ENCODE measurements around the gene SEC14L6. TPM values are rescaled to one million over a fixed set of nuclear protein-coding genes. Genes with fewer than 3 reads are reported as not detected.
"Not testable (repeated sequence)": the region's sequence is repeated elsewhere in the genome, so short reads cannot be mapped to it uniquely, and the experiment has no call there.

Gene SEC14L6
- total RNA-seq, 1 donor from 2014 or later: 1.4 TPM

- TF ChIP-seq, protein P1, sequence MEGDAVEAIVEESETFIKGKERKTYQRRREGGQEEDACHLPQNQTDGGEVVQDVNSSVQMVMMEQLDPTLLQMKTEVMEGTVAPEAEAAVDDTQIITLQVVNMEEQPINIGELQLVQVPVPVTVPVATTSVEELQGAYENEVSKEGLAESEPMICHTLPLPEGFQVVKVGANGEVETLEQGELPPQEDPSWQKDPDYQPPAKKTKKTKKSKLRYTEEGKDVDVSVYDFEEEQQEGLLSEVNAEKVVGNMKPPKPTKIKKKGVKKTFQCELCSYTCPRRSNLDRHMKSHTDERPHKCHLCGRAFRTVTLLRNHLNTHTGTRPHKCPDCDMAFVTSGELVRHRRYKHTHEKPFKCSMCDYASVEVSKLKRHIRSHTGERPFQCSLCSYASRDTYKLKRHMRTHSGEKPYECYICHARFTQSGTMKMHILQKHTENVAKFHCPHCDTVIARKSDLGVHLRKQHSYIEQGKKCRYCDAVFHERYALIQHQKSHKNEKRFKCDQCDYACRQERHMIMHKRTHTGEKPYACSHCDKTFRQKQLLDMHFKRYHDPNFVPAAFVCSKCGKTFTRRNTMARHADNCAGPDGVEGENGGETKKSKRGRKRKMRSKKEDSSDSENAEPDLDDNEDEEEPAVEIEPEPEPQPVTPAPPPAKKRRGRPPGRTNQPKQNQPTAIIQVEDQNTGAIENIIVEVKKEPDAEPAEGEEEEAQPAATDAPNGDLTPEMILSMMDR (IDR thresholded peaks at IDR 0.05; ENCODE audit: unreplicated experiment): no peak
- Mint-ChIP-seq H3K27me3 (ENCODE audit: unreplicated experiment) (peaks cover 2% of the 10 kb centered on the region), H3K27ac (ENCODE audit: unreplicated experiment) (no peak overlapping the region), H3K9me3 (ENCODE audit: unreplicated experiment) (no peaks in the 10 kb centered on the region), H3K4me3 (ENCODE audit: unreplicated experiment) (no peak overlapping the region), H3K36me3 (ENCODE audit: low read depth, unreplicated experiment) (no peaks in the 10 kb centered on the region), H3K4me1 (ENCODE audit: unreplicated experiment) (peaks cover 14% of the 10 kb centered on the region)
- no peak for DNase-seq (ENCODE audit: low spot score)
These were observed 17.7 kb upstream of the SEC14L6 start for GRCh38 chr22:30564045-30564760.

GRCh38 chr22:30562366-30562765, 15.8 kb upstream of the SEC14L6 start:
- H3K4me1 Mint-ChIP-seq (ENCODE audit: unreplicated experiment): peaks cover 14% of the 10 kb centered on the region
- no peaks in the 10 kb centered on the region for H3K36me3 Mint-ChIP-seq (ENCODE audit: low read depth, unreplicated experiment)
- H3K9me3 Mint-ChIP-seq (ENCODE audit: unreplicated experiment): no peaks in the 10 kb centered on the region
- TF ChIP-seq, protein P1 (IDR thresholded peaks at IDR 0.05; ENCODE audit: unreplicated experiment): no peak
- no peak for DNase-seq (ENCODE audit: low spot score)
- no peak overlapping the region for H3K4me3 Mint-ChIP-seq (ENCODE audit: unreplicated experiment)
- H3K27me3 Mint-ChIP-seq (ENCODE audit: unreplicated experiment): peaks cover 2% of the 10 kb centered on the region
- H3K27ac Mint-ChIP-seq (ENCODE audit: unreplicated experiment): no peak overlapping the region

DNA sequence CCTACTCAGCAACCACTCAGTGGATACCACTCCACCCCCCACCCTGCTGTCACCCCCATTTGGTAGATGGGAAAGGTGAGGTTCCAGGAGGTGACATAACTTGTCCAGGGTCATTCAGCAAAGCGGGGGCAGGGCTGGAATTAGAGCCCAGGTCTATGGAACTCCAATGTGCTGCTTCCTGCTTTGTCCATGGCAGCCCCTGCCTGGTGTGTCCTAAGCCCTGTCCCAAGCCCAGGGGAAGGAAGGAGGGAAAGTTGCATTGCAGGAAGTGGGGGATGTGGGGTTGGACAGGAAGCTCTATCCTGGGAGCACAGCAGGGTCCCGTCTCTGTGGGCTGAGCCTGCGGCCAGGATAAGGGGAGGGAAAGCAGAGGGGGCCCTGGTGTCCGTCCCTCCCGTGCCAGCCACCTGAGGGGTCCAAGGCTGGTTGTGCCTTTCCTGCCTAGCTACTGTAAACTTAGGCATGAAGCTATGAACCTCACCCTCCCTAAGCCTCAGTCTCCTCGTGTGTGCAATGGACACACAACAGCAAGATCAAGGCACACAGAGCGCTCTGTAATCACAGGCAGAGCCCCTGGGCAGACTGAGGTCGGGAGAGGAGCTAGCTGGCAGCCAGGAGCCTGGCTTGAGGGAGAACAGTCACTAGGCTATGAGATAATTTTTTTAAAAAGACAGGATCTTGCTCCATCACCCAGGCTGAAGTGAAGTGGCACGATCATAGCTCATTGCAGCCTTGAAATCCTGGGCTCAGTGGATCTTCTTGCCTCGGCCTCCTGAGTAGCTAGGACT, 15.1 kb upstream of the SEC14L6 start:
- Mint-ChIP-seq H3K27me3 (ENCODE audit: unreplicated experiment) (peaks cover 2% of the 10 kb centered on the region), H3K9me3 (ENCODE audit: unreplicated experiment) (no peaks in the 10 kb centered on the region), H3K4me1 (ENCODE audit: unreplicated experiment) (peaks cover 14% of the 10 kb centered on the region), H3K36me3 (ENCODE audit: low read depth, unreplicated experiment) (no peaks in the 10 kb centered on the region), H3K4me3 (ENCODE audit: unreplicated experiment) (no peak overlapping the region), H3K27ac (ENCODE audit: unreplicated experiment) (no peak overlapping the region)
- DNase-seq (ENCODE audit: low spot score): no peak
- TF ChIP-seq, protein P1 (IDR thresholded peaks at IDR 0.05; ENCODE audit: unreplicated experiment): no peak

DNA sequence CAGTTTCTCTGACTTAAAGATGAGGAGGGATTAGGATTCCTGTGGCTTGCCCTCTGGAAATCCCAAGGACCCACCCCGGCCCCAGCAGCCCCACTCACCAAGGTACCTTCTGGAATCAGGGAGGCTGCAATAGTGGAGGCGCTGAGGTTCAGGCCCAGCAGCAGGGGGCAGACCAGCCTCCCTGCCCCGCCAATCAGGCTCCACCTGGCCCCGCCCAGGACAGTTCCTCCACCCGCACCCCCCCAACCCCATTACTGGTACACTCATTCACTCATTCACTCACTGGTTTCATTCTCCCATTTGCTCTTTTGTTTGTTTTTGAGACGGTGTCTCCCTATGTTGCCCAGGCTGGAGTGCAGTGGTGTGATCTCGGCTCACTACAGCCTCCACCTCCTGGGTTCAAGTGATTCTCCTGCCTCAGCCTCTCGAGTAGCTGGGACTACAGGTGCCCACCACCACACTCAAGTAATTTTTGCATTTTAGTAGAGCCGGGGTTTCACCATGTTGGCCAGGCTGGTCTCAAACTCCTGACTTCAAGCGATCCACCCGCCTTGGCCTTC, 14.2 kb upstream of the SEC14L6 start:
- not testable (repeated sequence) for H3K27ac Mint-ChIP-seq (ENCODE audit: unreplicated experiment); H3K4me3 Mint-ChIP-seq (ENCODE audit: unreplicated experiment); H3K27me3 Mint-ChIP-seq (ENCODE audit: unreplicated experiment); H3K36me3 Mint-ChIP-seq (ENCODE audit: low read depth, unreplicated experiment); DNase-seq (ENCODE audit: low spot score); H3K9me3 Mint-ChIP-seq (ENCODE audit: unreplicated experiment)
- H3K4me1 Mint-ChIP-seq (ENCODE audit: unreplicated experiment): peaks cover 14% of the 10 kb centered on the region

DNA sequence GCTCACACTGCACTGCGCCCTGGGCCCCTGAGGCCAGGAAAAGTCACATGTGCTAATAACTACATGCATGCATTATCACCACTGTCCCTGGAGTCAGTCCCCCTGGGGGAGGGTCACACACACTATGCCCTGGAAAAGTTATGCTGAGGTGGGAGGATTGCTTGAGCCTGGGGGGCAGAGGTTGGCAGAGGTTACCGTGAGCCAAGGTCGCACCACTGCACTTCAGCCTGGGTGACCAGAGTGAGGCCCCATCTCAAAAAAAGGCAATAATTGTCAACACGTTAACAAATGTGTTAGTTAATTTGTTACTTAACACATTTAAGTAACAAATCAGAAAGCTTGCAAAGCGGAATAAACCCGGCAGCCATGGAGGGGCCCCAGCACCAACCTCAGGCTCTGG, 13.3 kb upstream of the SEC14L6 start:
- Mint-ChIP-seq H3K36me3 (ENCODE audit: low read depth, unreplicated experiment) (no peaks in the 10 kb centered on the region), H3K4me1 (ENCODE audit: unreplicated experiment) (peaks cover 14% of the 10 kb centered on the region), H3K27ac (ENCODE audit: unreplicated experiment) (no peak overlapping the region), H3K27me3 (ENCODE audit: unreplicated experiment) (peaks cover 2% of the 10 kb centered on the region), H3K9me3 (ENCODE audit: unreplicated experiment) (no peaks in the 10 kb centered on the region), H3K4me3 (ENCODE audit: unreplicated experiment) (no peak overlapping the region)
- TF ChIP-seq, protein P1 (IDR thresholded peaks at IDR 0.05; ENCODE audit: unreplicated experiment): no peak
- no peak for DNase-seq (ENCODE audit: low spot score)
